GM12891 (cell line): ENCODE data around the gene ILRUN.
"Not testable (repeated sequence)": the region's sequence is repeated elsewhere in the genome, so short reads cannot be mapped to it uniquely, and the experiment has no call there.

ENCODE experiments used
- DNase-seq: peaks from one replicate; pipeline ENCODE4 v3.0.0; 2011; ENCODE audit warnings: low spot score; ENCODE audit not compliant: insufficient read length
- FAIRE-seq: peaks from 2 replicates; lab custom pipeline; 2011; peaks lifted over from hg19 to GRCh38; lab: Jason Lieb, UNC
- PAX5 ChIP-seq: IDR thresholded peaks from 2 replicates; pipeline ENCODE4 v1.6.1; 2011; ENCODE audit warnings: low read length, moderate library complexity, mild to moderate bottlenecking; ENCODE audit not compliant: insufficient read depth, severe bottlenecking
- POLR2A ChIP-seq: IDR thresholded peaks from 2 replicates; pipeline ENCODE4 v1.6.1; 2011; ENCODE audit warnings: low read depth, low read length, control low read depth
- POLR2AphosphoS5 ChIP-seq: IDR thresholded peaks from 2 replicates; pipeline ENCODE4 v1.6.1; 2011; ENCODE audit warnings: low read depth, low read length, control low read depth
- POU2F2 ChIP-seq: IDR thresholded peaks from 2 replicates; pipeline ENCODE4 v1.6.1; 2011; ENCODE audit warnings: low read depth, mild to moderate bottlenecking, control low read depth, low read length, moderate library complexity
- SPI1 ChIP-seq: IDR thresholded peaks from 2 replicates; pipeline ENCODE4 v1.6.1; 2011; ENCODE audit warnings: low read depth, low read length, control low read depth
- TAF1 ChIP-seq: IDR thresholded peaks from 2 replicates; pipeline ENCODE4 v1.6.1; 2011; ENCODE audit warnings: low read depth, low read length, control low read depth

ILRUN gene

GRCh38 chr6:34726055-34726454 lies 29.5 kb upstream of the ILRUN start:
- DNase-seq = no peak
- no peak for TF ChIP-seq PAX5
- no peak for TF ChIP-seq POLR2A
- no peak for TF ChIP-seq SPI1
- no peak for FAIRE-seq

DNA sequence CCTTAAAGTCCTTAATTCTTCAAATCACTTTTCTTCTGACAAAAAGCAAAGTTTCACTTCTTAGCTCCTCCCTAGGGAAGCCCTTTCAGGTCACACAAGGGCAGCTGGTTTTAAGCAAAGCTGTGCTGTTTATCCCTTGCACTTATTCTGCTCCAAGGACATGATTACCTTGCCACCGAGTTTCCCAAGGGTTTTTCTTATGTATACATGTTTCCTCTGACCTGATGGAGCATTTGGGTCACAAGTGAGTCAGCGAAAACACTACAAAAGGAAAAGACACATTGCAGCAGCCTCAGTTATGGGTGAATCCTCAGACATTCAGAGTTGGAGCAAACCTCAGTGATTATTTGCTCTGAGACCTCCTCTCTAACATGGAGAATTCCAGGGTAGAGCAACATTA lies 26.6 kb upstream of the ILRUN start:
- no peak for FAIRE-seq
- DNase-seq = no peak
- no peak for TF ChIP-seq TAF1
- TF ChIP-seq POLR2A = no peak
- no peak for TF ChIP-seq POU2F2

DNA sequence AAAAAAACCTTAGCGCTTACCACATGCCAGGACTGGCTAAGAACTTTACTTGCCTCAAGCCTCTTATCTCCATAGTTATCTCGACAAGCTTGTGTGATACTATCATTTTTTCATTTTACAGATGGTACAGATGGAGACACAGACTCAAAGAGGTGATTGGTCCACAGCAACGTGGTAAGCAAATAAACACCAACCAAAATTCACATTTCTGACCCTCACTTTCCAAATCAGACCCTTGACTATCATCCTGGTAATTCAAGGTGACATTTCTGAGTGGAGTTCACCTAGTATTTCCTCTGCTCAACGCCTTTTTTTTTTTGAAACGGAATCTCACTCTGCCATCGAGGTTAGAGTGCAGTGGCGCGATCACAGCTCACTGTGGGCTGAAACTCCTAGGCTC lies 25.9 kb upstream of the ILRUN start:
- no peak for TF ChIP-seq TAF1
- no peak for TF ChIP-seq PAX5
- no peak for TF ChIP-seq POLR2A
- TF ChIP-seq POLR2AphosphoS5 = no peak
- no peak for TF ChIP-seq SPI1
- no peak for TF ChIP-seq POU2F2
- DNase-seq = no peak
- no peak for FAIRE-seq

DNA sequence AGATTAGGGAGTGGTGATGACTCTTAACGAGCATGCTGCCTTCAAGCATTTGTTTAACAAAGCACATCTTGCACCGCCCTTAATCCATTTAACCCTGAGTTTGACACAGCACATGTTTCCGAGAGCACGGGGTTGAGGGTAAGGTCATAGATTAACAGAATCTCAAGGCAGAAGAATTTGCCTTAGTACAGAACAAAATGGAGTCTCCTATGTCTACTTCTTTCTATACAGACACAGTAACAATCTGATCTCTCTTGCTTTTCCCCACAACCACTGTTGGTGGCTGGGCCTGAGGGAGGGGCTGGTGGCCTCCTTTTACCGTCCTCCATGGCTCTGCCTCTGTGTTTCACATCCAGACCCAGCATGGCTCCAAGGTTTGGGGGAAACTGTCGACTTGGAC lies 23.6 kb upstream of the ILRUN start:
- FAIRE-seq, DNase-seq: not testable (repeated sequence)

DNA sequence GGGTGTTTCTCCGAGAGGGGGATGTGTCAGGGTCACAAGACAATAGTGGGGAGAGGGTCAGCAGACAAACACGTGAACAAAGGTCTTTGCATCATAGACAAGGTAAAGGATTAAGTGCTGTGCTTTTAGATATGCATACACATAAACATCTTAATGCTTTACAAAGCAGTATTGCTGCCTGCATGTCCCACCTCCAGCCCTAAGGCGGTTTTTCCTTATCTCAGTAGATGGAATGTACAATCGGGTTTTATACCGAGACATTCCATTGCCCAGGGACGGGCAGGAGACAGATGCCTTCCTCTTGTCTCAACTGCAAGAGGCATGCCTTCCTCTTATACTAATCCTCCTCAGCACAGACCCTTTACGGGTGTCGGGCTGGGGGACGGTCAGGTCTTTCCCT lies 23.1 kb upstream of the ILRUN start:
- not testable (repeated sequence) for FAIRE-seq

GRCh38 chr6:34718976-34719375 lies 22.4 kb upstream of the ILRUN start:
- FAIRE-seq (no peak), DNase-seq (no peak)
- TF ChIP-seq POLR2A (no peak), POLR2AphosphoS5 (no peak)

More for the DNA sequence above, 23.1 kb upstream of the ILRUN start:
- DNase-seq = not testable (repeated sequence)

DNA sequence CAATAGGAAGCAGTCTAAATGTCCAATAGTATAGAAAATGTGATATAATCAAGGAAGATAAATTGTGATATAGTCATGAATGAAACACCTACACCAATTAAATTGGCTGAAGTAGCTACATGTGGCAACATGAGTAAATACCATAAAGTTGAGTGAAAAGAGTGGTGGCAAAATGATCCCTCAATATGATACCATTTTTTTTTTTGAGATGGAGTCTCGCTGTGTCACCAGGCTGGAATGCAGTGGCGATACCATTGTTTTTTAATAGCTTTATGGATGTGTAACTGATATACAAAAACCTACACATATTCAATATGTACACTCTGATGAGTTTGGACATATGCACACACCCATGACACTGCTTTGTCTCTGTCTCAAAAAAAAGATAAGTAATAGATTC lies 20.9 kb upstream of the ILRUN start:
- TF ChIP-seq POLR2A (no peak), PAX5 (no peak), POU2F2 (no peak), POLR2AphosphoS5 (no peak), SPI1 (no peak), TAF1 (no peak)
- FAIRE-seq = no peak

DNA sequence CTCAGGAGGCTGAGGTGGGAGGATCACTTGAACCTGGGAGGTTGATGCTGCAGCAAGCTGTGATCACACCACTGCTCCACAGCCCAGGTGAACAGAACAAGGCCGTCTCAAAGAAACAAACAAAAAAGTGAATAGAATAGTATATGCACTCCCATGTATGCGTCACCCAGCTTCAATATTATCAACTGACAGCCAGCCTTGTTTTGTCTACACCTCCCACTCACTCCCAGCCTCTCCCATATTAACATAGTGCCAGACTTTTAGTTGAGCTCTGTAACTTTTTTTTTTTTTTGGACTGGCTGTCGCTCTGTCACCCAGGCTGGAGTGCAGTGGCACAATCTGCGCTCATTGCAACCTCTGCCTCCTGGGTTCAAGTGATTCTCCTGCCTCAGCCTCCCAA lies 18.1 kb upstream of the ILRUN start:
- TF ChIP-seq POLR2A (no peak), POU2F2 (no peak), TAF1 (no peak), PAX5 (no peak), SPI1 (no peak), POLR2AphosphoS5 (no peak)

More for the DNA sequence above, 20.9 kb upstream of the ILRUN start:
- DNase-seq = no peak

DNA sequence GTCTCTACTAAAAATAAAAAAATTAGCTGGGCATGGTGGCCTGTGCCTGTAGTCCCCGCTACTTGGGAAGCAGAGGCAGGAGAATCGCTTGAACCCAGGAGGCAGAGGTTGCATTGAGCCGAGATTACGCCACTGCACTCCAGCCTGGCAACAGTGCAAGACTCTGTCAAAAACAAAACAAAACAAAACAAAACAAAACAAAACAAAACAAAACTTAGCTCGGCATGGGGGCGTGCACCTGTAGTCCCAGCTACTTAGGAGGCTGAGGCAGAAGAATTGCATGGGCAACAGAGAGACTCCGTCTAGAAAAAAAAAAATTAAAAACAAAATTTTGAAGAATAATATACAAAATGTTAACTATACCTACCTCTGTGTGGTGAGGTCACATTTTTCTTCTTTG lies 16.3 kb upstream of the ILRUN start:
- not testable (repeated sequence) for FAIRE-seq, DNase-seq

More for the DNA sequence above, 18.1 kb upstream of the ILRUN start:
- FAIRE-seq (no peak), DNase-seq (no peak)

GRCh38 chr6:34709386-34709785 lies 12.8 kb upstream of the ILRUN start:
- TF ChIP-seq POLR2A (no peak), PAX5 (no peak), POU2F2 (no peak)
- DNase-seq = no peak
- no peak for FAIRE-seq

DNA sequence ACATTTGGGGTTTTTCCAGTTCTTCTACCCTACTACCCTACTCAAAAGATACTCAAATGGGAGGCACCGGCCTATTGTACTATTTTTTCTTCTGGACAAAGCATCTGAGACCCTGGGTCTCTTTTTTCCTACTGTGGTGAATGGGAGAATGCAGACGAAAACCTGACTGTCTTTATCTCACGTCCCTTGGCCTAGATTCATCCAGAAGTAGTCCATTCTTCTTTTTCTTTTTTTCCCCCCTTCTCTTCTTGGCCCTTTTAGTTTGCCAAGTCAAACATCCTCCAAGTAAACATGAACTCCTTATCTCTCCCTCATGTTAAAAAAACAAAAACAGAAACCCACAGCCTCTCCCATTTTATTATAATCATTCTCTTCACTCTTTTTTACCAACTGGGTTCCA lies 8.7 kb upstream of the ILRUN start:
- DNase-seq = no peak
- no peak for FAIRE-seq
- no peak for TF ChIP-seq POU2F2
- TF ChIP-seq TAF1 = no peak
- TF ChIP-seq POLR2AphosphoS5 = no peak
- TF ChIP-seq POLR2A = no peak
- no peak for TF ChIP-seq SPI1

DNA sequence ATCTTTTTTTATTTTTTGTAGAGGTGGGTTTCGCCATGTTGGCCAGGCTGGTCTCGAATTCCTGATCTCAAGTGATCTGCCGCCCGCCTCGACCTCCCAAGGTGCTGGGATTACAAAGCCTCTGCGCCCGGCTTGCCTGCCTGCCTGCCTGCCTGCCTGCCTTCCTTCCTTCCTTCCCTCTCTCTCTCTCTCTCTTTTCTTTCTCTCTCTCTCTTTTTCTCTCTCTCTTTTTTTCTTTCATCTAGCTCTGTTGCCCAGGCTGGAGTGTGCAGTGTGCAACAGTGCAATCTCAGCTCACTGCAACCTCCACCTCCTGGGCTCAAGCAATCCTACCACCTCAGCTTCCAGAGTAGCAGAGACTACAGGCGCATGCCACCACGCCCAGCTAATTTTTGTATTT lies 4.6 kb upstream of the ILRUN start:
- FAIRE-seq = no peak
- TF ChIP-seq POLR2AphosphoS5 (no peak), PAX5 (no peak), SPI1 (no peak), TAF1 (no peak), POLR2A (no peak), POU2F2 (no peak)
- DNase-seq = no peak
